CD4-positive, alpha-beta T cell (primary cell): Measurements from ENCODE around the gene SFMBT1. TPM values are rescaled to one million over a fixed set of nuclear protein-coding genes. Genes with fewer than 3 reads are reported as not detected.

Experiments used
- ATAC-seq: fragments of 200-7000 bp; cut with Tn5 transposase; one replicate; pipeline ENCODE4 v1.10.0; 2022; ENCODE audit warnings: mild to moderate bottlenecking; ENCODE audit not compliant: poor library complexity
- CTCF ChIA-PET: fragments of 350-600 bp; sonication (Branson Sonifier 250); formaldehyde crosslinking; loops from one replicate; lab custom pipeline; 2021; ENCODE audit warnings: antibody characterized with exemption, inconsistent platforms; lab: Charles Lee
- POLR2A ChIA-PET: fragments of 350-600 bp; sonication (Branson Sonifier 250); formaldehyde crosslinking; loops from one replicate; lab custom pipeline; 2021; ENCODE audit warnings: antibody characterized with exemption, inconsistent platforms; lab: Charles Lee
- DNase-seq, 14 experiments: peaks; one replicate each; pipeline ENCODE4 v3.0.0-alpha.2; 2013 to 2020; ENCODE audit warnings: mixed read lengths in 2 of 14
- H3K27ac ChIP-seq, 2 donors: one replicate each; pipeline versions ENCODE4 v1.5.1 to v1.7.0; 2013; ENCODE audit warnings: low read length in 2 of 2, low read depth in 1 of 2, mild to moderate bottlenecking in 1 of 2
- H3K27me3 ChIP-seq, 2 experiments: 1 replicate in 1 of 2; 2 replicates in 1 of 2; pipeline versions ENCODE4 v1.6.1 to v1.7.0; 2013; ENCODE audit warnings: low read length in 2 of 2, control low read depth in 1 of 2, mild to moderate bottlenecking in 1 of 2, moderate library complexity in 1 of 2; ENCODE audit not compliant: insufficient read depth in 2 of 2, control insufficient read depth in 1 of 2
- H3K36me3 ChIP-seq: one replicate; pipeline ENCODE4 v1.6.1; 2013; ENCODE audit warnings: low read length, control low read depth; ENCODE audit not compliant: insufficient read depth
- H3K4me1 ChIP-seq: one replicate; pipeline ENCODE4 v1.6.1; 2013; ENCODE audit warnings: low read length, control low read depth; ENCODE audit not compliant: insufficient read depth
- H3K4me3 ChIP-seq: one replicate; pipeline ENCODE4 v1.5.1; 2013; ENCODE audit warnings: mild to moderate bottlenecking, low read length, moderate library complexity
- H3K9me3 ChIP-seq, 2 experiments: 1 replicate in 1 of 2; 2 replicates in 1 of 2; pipeline versions ENCODE4 v1.6.1 to v1.7.0; 2013; ENCODE audit warnings: low read length in 2 of 2, mild to moderate bottlenecking in 2 of 2, control low read depth in 1 of 2, moderate library complexity in 1 of 2; ENCODE audit not compliant: control insufficient read depth in 1 of 2, insufficient read depth in 1 of 2
- H3K27ac Mint-ChIP-seq: one replicate; pipeline ENCODE4 v1.8.0; 2020; ENCODE audit warnings: mixed read lengths
- H3K27me3 Mint-ChIP-seq: one replicate; pipeline ENCODE4 v1.8.0; 2021; ENCODE audit warnings: mixed read lengths
- H3K36me3 Mint-ChIP-seq: one replicate; pipeline ENCODE4 v1.8.0; 2021; ENCODE audit warnings: low read depth, mixed read lengths
- H3K4me1 Mint-ChIP-seq: one replicate; pipeline ENCODE4 v1.8.0; 2021; ENCODE audit warnings: low read depth, mixed read lengths
- H3K4me3 Mint-ChIP-seq: one replicate; pipeline ENCODE4 v1.8.0; 2020; ENCODE audit warnings: mild to moderate bottlenecking, mixed read lengths
- H3K9me3 Mint-ChIP-seq: one replicate; pipeline ENCODE4 v1.8.0; 2020; ENCODE audit warnings: mixed read lengths
- intact Hi-C, 2 experiments: fragments of 100-400 bp; cut with DNase I in 1 of 2; cut with micrococcal nuclease in 1 of 2; formaldehyde crosslinking; loops; one replicate each; pipeline versions ENCODE4 v1.15.1 to v1.9.0; 2023 to 2025; cut with DNase I, micrococcal nuclease
- total RNA-seq, 174 experiments: library from RNA in 2 of 174; stranded (reverse) in 2 of 174; gene quantifications; one replicate each; pipeline ENCODE4 v1.2.3 and lab custom pipeline; 2021 to 2026
- TF ChIP-seq, protein P1 (sequence below): fragments of 200-600 bp; IDR thresholded peaks from one replicate; pipeline ENCODE4 v1.8.0; 2022; ENCODE audit warnings: antibody characterized with exemption, mild to moderate bottlenecking

The SFMBT1 gene
- total RNA-seq, 2 experiments from 2014 or later = 54.3 to 55.9 TPM

- no peaks in the 10 kb centered on the region for H3K36me3 Mint-ChIP-seq
- no peaks in the 10 kb centered on the region for H3K4me1 Mint-ChIP-seq
- no peak for ATAC-seq
- no peaks in the 10 kb centered on the region for H3K27me3 Mint-ChIP-seq
- H3K4me3 Mint-ChIP-seq = no peak overlapping the region
- H3K9me3 Mint-ChIP-seq = no peaks in the 10 kb centered on the region
- no peaks in the 10 kb centered on the region for H3K27me3 ChIP-seq
- ChIA-PET POLR2A (no interaction called here), CTCF (no interaction called here)
- no peak for DNase-seq
- H3K27ac Mint-ChIP-seq = no peak overlapping the region
- no peaks in the 10 kb centered on the region for H3K4me1 ChIP-seq
- no peak overlapping the region for H3K4me3 ChIP-seq
- intact Hi-C loops = no loop called here
- H3K27ac ChIP-seq = no peak overlapping the region
- no peaks in the 10 kb centered on the region for H3K9me3 ChIP-seq
- TF ChIP-seq, protein P1, sequence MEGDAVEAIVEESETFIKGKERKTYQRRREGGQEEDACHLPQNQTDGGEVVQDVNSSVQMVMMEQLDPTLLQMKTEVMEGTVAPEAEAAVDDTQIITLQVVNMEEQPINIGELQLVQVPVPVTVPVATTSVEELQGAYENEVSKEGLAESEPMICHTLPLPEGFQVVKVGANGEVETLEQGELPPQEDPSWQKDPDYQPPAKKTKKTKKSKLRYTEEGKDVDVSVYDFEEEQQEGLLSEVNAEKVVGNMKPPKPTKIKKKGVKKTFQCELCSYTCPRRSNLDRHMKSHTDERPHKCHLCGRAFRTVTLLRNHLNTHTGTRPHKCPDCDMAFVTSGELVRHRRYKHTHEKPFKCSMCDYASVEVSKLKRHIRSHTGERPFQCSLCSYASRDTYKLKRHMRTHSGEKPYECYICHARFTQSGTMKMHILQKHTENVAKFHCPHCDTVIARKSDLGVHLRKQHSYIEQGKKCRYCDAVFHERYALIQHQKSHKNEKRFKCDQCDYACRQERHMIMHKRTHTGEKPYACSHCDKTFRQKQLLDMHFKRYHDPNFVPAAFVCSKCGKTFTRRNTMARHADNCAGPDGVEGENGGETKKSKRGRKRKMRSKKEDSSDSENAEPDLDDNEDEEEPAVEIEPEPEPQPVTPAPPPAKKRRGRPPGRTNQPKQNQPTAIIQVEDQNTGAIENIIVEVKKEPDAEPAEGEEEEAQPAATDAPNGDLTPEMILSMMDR = no peak
- H3K36me3 ChIP-seq = peaks cover 6% of the 10 kb centered on the region
Measured at GRCh38 chr3:53080612-53081205, 34.8 kb upstream of the SFMBT1 start.

DNA sequence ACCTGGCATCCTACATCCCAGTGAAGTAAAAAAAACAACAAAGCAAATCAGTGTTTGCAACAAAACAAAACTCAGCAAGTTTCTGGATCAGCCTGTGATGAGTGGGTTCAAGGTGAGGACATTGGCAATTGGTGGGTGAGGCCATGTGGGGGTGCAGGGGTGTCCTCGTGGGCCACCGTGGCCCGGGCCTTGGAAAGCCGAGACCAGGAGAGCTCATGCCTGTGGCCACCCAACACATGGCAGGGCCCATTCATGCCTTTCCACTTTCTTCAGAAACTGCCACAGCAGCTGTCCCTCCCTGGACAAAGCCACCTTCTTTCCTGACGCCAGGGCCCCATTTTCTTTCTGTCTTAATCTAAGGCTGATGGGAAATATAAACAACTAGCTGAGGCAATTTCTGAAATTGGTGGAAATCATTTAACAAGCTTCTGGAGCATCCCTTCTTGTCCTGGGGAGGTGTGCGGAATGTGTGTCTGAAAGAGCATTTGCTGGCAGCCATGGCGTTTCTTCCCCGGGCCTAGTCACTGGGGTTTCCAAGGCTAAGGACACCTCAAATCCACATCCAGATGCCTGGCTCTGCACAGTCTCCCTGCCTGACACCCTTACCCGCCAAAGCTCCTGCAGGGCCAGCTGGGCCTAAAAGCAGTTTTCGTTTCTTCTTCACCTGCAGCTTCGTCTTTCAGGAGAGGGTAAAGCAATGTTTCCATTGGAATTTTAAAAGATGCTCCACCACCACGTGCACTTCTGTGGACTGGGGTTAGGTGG is 34.1 kb upstream of the SFMBT1 start:
- Mint-ChIP-seq H3K9me3 (no peaks in the 10 kb centered on the region), H3K27ac (no peak overlapping the region)
- CTCF ChIA-PET = no interaction called here

GRCh38 chr3:53079147-53079546 is 33.3 kb upstream of the SFMBT1 start:
- Mint-ChIP-seq H3K4me3 (no peak overlapping the region), H3K36me3 (no peaks in the 10 kb centered on the region), H3K9me3 (no peaks in the 10 kb centered on the region), H3K27ac (no peak overlapping the region), H3K4me1 (no peaks in the 10 kb centered on the region), H3K27me3 (no peaks in the 10 kb centered on the region)
- Histone ChIP-seq H3K4me3 (no peak overlapping the region), H3K27me3 (no peaks in the 10 kb centered on the region), H3K36me3 (peaks cover 2% of the 10 kb centered on the region), H3K4me1 (no peaks in the 10 kb centered on the region), H3K27ac (no peak overlapping the region), H3K9me3 (no peaks in the 10 kb centered on the region)
- ChIA-PET POLR2A (no interaction called here), CTCF (no interaction called here)
- TF ChIP-seq, protein P1 = no peak
- DNase-seq (no peak), ATAC-seq (no peak)
- intact Hi-C loops = no loop called here

More for the DNA sequence above, 34.1 kb upstream of the SFMBT1 start:
- TF ChIP-seq, protein P1 = no peak
- no peak for DNase-seq
- no peak overlapping the region for H3K4me3 Mint-ChIP-seq
- H3K27ac ChIP-seq = no peak overlapping the region
- no peaks in the 10 kb centered on the region for H3K4me1 Mint-ChIP-seq
- no peaks in the 10 kb centered on the region for H3K36me3 Mint-ChIP-seq
- ATAC-seq = no peak
- H3K9me3 ChIP-seq = no peaks in the 10 kb centered on the region
- no peak overlapping the region for H3K4me3 ChIP-seq
- H3K27me3 Mint-ChIP-seq = no peaks in the 10 kb centered on the region
- H3K4me1 ChIP-seq = no peaks in the 10 kb centered on the region
- intact Hi-C loops = no loop called here
- H3K27me3 ChIP-seq = no peaks in the 10 kb centered on the region
- POLR2A ChIA-PET = no interaction called here
- H3K36me3 ChIP-seq = peaks cover 4% of the 10 kb centered on the region
